Right cardiac atrium (tissue), 5 donors: Measurements from ENCODE around the gene CRK. TPM values are rescaled to one million over a fixed set of nuclear protein-coding genes. Genes with fewer than 3 reads are reported as not detected.

Experiments used
- ATAC-seq, 2 donors: fragments of 200-7000 bp; cut with Tn5 transposase; one replicate each; pipeline versions ENCODE4 v1.8.0 to v1.9.1; 2020; ENCODE audit warnings: moderate library complexity in 2 of 2, mild to moderate bottlenecking in 1 of 2
- DNase-seq, 3 donors: peaks; one replicate each; pipeline ENCODE4 v3.0.0-alpha.2; 2020
- H3K27ac ChIP-seq: one replicate; pipeline ENCODE4 v1.5.1; 2013; ENCODE audit warnings: mild to moderate bottlenecking, low read length, control low read depth, moderate library complexity
- H3K27me3 ChIP-seq: one replicate; pipeline ENCODE4 v1.6.1; 2013; ENCODE audit not compliant: control insufficient read depth, insufficient read depth
- H3K4me1 ChIP-seq: one replicate; pipeline ENCODE4 v1.6.1; 2013; ENCODE audit warnings: low read length; ENCODE audit not compliant: control insufficient read depth, insufficient read depth
- H3K4me3 ChIP-seq: one replicate; pipeline ENCODE4 v1.5.1; 2013; ENCODE audit warnings: low read length, control low read depth
- H3K9me3 ChIP-seq: one replicate; pipeline ENCODE4 v1.6.1; 2013; ENCODE audit warnings: low read length; ENCODE audit not compliant: control insufficient read depth
- WGBS: extraction: QIAGEN DNeasy Blood & Tissue Kit; methylation state at CpG from one replicate; pipeline ENCODE4 v1.1.7; 2013; 5-methylcytosine and 5-hydroxymethylcytosine counted together
- intact Hi-C, 4 donors: fragments of 100-400 bp; cut with DNase I; formaldehyde crosslinking; loops; one replicate each; pipeline versions ENCODE4 v1.11.0 to v1.14.0; 2022 to 2023
- polyA plus RNA-seq: library from polyadenylated mRNA; stranded (reverse); fragments of 200-250 nt; gene quantifications from one replicate; pipeline ENCODE4 v1.2.3, GENCODE V29; 2013
- total RNA-seq, 4 donors: library from RNA; stranded (reverse); fragmentation: NEBNext Ultra II Directional; extraction: Animal tissue kit (Norgen Biotek cat#: 25700); gene quantifications; one replicate each; pipeline ENCODE4 v1.2.1, GENCODE V29; 2021
- donor health status: healthy with polysubstance abuse.
- donor health status: DM: no; HTN: yes; CAD: no.
- donor health status: DM: no; HTN: no; CAD: no.
- donor health status: DM: no; HTN: yes; CAD: no; lungs with severe emphysema.
- donor health status: DM: yes; HTN: yes; CAD: no.

Gene CRK
- total and polyA plus RNA-seq, 5 donors, result 21.3 to 44.8 (median 36.7) TPM

GRCh38 chr17:1494203-1494602, 38.2 kb upstream of the CRK start:
- intact Hi-C loops, result no loop called here
- DNase-seq, result no peak
- ATAC-seq, result no peak
- Histone ChIP-seq H3K27me3 (no peaks in the 10 kb centered on the region), H3K9me3 (no peaks in the 10 kb centered on the region), H3K4me1 (peaks cover 34% of the 10 kb centered on the region), H3K27ac (peak overlapping the region; percentile 93), H3K4me3 (no peak overlapping the region)
- 89% methylated on average over 7 of the region's 7 CpGs for WGBS

- H3K9me3 ChIP-seq, result no peaks in the 10 kb centered on the region
- no peak overlapping the region for H3K4me3 ChIP-seq
- peak overlapping the region; percentile 93 for H3K27ac ChIP-seq
- ATAC-seq (peak; percentile 42 to 78), DNase-seq (peak; percentile 78 to 88 (median 86))
- peaks cover 35% of the 10 kb centered on the region for H3K4me1 ChIP-seq
- WGBS, result 39% methylated on average over 23 of the region's 23 CpGs
- no peaks in the 10 kb centered on the region for H3K27me3 ChIP-seq
- intact Hi-C loops, result no loop called here
These were observed 37.4 kb upstream of the CRK start for GRCh38 chr17:1493291-1493980.

- 51% methylated on average over 35 of the region's 35 CpGs for WGBS
- intact Hi-C loops, result no loop called here
- Histone ChIP-seq H3K9me3 (no peaks in the 10 kb centered on the region), H3K4me3 (peak within 1 kb of the TSS; percentile 86), H3K4me1 (peaks cover 36% of the 10 kb centered on the region), H3K27ac (peak within 1 kb of the TSS; percentile 93), H3K27me3 (no peaks in the 10 kb centered on the region)
- DNase-seq, result peak; percentile 53 to 82 (median 78)
- peak in 1 of 2 donors; percentile 38 for ATAC-seq
These were observed 36.5 kb upstream of the CRK start, which contains the start of gene MYO1C for GRCh38 chr17:1492249-1493206. MYO1C (minus strand) TSS chr17:1492686; CDS start chr17:1492487, 199 bp downstream.

- Histone ChIP-seq H3K4me3 (peak overlapping the region; percentile 86), H3K27me3 (no peaks in the 10 kb centered on the region), H3K4me1 (peaks cover 35% of the 10 kb centered on the region), H3K27ac (peak overlapping the region; percentile 93), H3K9me3 (no peaks in the 10 kb centered on the region)
- intact Hi-C loops, result no loop called here
- WGBS, result 2% methylated on average over 93 of the region's 94 CpGs
- ATAC-seq, result peak; percentile 31 to 57
- DNase-seq, result peak; percentile 79 to 91 (median 91)
These were observed 35.6 kb upstream of the CRK start for GRCh38 chr17:1491443-1492248.

- WGBS, result under 1% methylated on average over 52 of the region's 52 CpGs
- intact Hi-C loops, result no loop called here
These were observed 34.8 kb upstream of the CRK start for GRCh38 chr17:1490643-1491442.

GRCh38 chr17:1488826-1489270, 32.8 kb upstream of the CRK start:
- intact Hi-C loops, result no loop called here
- peak in 1 of 3 donors; percentile 64 for DNase-seq
- ATAC-seq, result no peak
- peaks cover 24% of the 10 kb centered on the region for H3K4me1 ChIP-seq
- no peaks in the 10 kb centered on the region for H3K27me3 ChIP-seq
- H3K4me3 ChIP-seq, result peak overlapping the region; percentile 52
- H3K9me3 ChIP-seq, result no peaks in the 10 kb centered on the region
- H3K27ac ChIP-seq, result peak overlapping the region; percentile 94
- 55% methylated on average over 7 of the region's 7 CpGs for WGBS

More at GRCh38 chr17:1490643-1491442, 34.8 kb upstream of the CRK start:
- Histone ChIP-seq H3K27me3 (no peaks in the 10 kb centered on the region), H3K27ac (peak overlapping the region; percentile 69), H3K4me3 (peak overlapping the region; percentile 86), H3K4me1 (peaks cover 29% of the 10 kb centered on the region), H3K9me3 (no peaks in the 10 kb centered on the region)
- DNase-seq (peak; percentile 84 to 92 (median 91)), ATAC-seq (peak; percentile 32 to 41)

- peak overlapping the region; percentile 94 for H3K27ac ChIP-seq
- H3K4me3 ChIP-seq, result peak overlapping the region; percentile 52
- no peaks in the 10 kb centered on the region for H3K9me3 ChIP-seq
- peaks cover 19% of the 10 kb centered on the region for H3K4me1 ChIP-seq
- no peaks in the 10 kb centered on the region for H3K27me3 ChIP-seq
- ATAC-seq (peak; percentile 68 to 74), DNase-seq (peak; percentile 91 to 97 (median 97))
- intact Hi-C loops, result no loop called here
- 1% methylated on average over 72 of the region's 72 CpGs for WGBS
These were observed 32.1 kb upstream of the CRK start for GRCh38 chr17:1487939-1488825.

GRCh38 chr17:1486802-1487695, 31.0 kb upstream of the CRK start:
- Histone ChIP-seq H3K27ac (peak overlapping the region; percentile 94), H3K27me3 (no peaks in the 10 kb centered on the region), H3K4me3 (no peak overlapping the region), H3K4me1 (peaks cover 9% of the 10 kb centered on the region), H3K9me3 (no peaks in the 10 kb centered on the region)
- WGBS, result 31% methylated on average over 74 of the region's 74 CpGs
- peak; percentile 12 to 20 for ATAC-seq
- DNase-seq, result peak; percentile 84 to 94 (median 90)
- intact Hi-C loops, result no loop called here
